ENCODE data around the gene ERICH4. TPM values are rescaled to one million over a fixed set of nuclear protein-coding genes. Genes with fewer than 3 reads are reported as not detected.
A peak's percentile ranks its signal among the peaks of the same experiment; 100 is the strongest.

ERICH4 gene
- total RNA-seq, 2 donors from 2014 or later: not detected

GRCh38 chr19:41422955-41423354 is 20.0 kb upstream of the ERICH4 start:
- H3K36me3 Mint-ChIP-seq (ENCODE audit: low read depth): peaks cover 44% of the 10 kb centered on the region
- no peak overlapping the region for H3K27ac Mint-ChIP-seq
- Histone ChIP-seq H3K27ac (ENCODE audit: low read depth, low read length) (no peak overlapping the region), H3K9me3 (ENCODE audit: control insufficient read depth, low read length) (no peaks in the 10 kb centered on the region), H3K36me3 (ENCODE audit: control insufficient read depth, insufficient read depth, low read length) (peaks cover 6% of the 10 kb centered on the region), H3K4me3 (ENCODE audit: low read length) (no peak overlapping the region), H3K9ac (ENCODE audit: extremely low read depth, low read length, poor library complexity, severe bottlenecking) (no peak overlapping the region), H3K27me3 (ENCODE audit: control insufficient read depth, insufficient read depth, low read length, poor library complexity, severe bottlenecking) (no peaks in the 10 kb centered on the region), H3K4me1 (ENCODE audit: control insufficient read depth, insufficient read depth, low read length) (no peaks in the 10 kb centered on the region)
- no peak overlapping the region for H3K4me3 Mint-ChIP-seq
- WGBS, 2 experiments (ENCODE audit: insufficient coverage in 1 of 2, insufficient read length in 1 of 2): 95 to 96% methylated on average over 6 to 12 of the region's 12 CpGs
- H3K9me3 Mint-ChIP-seq: no peaks in the 10 kb centered on the region
- no peak for TF ChIP-seq CTCF (conservative IDR thresholded peaks at IDR 0.05)
- H3K4me1 Mint-ChIP-seq: peaks cover 14% of the 10 kb centered on the region
- no peaks in the 10 kb centered on the region for H3K27me3 Mint-ChIP-seq (ENCODE audit: insufficient read depth)
- no peak for DNase-seq

GRCh38 chr19:41424335-41425173 is 18.4 kb upstream of the ERICH4 start:
- no peak for TF ChIP-seq CTCF (conservative IDR thresholded peaks at IDR 0.05)
- peaks cover 4% of the 10 kb centered on the region for H3K4me1 ChIP-seq (ENCODE audit: control insufficient read depth, insufficient read depth, low read length)
- no peaks in the 10 kb centered on the region for H3K36me3 ChIP-seq (ENCODE audit: control insufficient read depth, insufficient read depth, low read length)
- H3K9ac ChIP-seq (ENCODE audit: extremely low read depth, low read length, poor library complexity, severe bottlenecking): no peak overlapping the region
- DNase-seq: no peak
- Mint-ChIP-seq H3K4me3 (no peak overlapping the region), H3K9me3 (no peaks in the 10 kb centered on the region), H3K27ac (no peak overlapping the region), H3K36me3 (ENCODE audit: low read depth) (peaks cover 35% of the 10 kb centered on the region), H3K27me3 (ENCODE audit: insufficient read depth) (no peaks in the 10 kb centered on the region), H3K4me1 (peaks cover 18% of the 10 kb centered on the region)
- no peak overlapping the region for H3K4me3 ChIP-seq (ENCODE audit: low read length)
- no peaks in the 10 kb centered on the region for H3K27me3 ChIP-seq (ENCODE audit: control insufficient read depth, insufficient read depth, low read length, poor library complexity, severe bottlenecking)
- WGBS, 2 experiments (ENCODE audit: insufficient coverage in 1 of 2, insufficient read length in 1 of 2): 89 to 95% methylated on average over 8 to 21 of the region's 21 CpGs
- no peak overlapping the region for H3K27ac ChIP-seq (ENCODE audit: low read depth, low read length)
- no peaks in the 10 kb centered on the region for H3K9me3 ChIP-seq (ENCODE audit: control insufficient read depth, low read length)

- H3K4me1 ChIP-seq (ENCODE audit: control insufficient read depth, insufficient read depth, low read length): peaks cover 4% of the 10 kb centered on the region
- no peaks in the 10 kb centered on the region for H3K27me3 ChIP-seq (ENCODE audit: control insufficient read depth, insufficient read depth, low read length, poor library complexity, severe bottlenecking)
- Mint-ChIP-seq H3K36me3 (ENCODE audit: low read depth) (peaks cover 27% of the 10 kb centered on the region), H3K4me1 (peaks cover 18% of the 10 kb centered on the region), H3K9me3 (no peaks in the 10 kb centered on the region), H3K4me3 (peak overlapping the region; percentile 74), H3K27ac (no peak overlapping the region), H3K27me3 (ENCODE audit: insufficient read depth) (no peaks in the 10 kb centered on the region)
- TF ChIP-seq CTCF (conservative IDR thresholded peaks at IDR 0.05): no peak
- 94 to 98% methylated on average over 18 to 28 of the region's 28 CpGs for WGBS, 2 experiments (ENCODE audit: insufficient coverage in 1 of 2, insufficient read length in 1 of 2)
- H3K9me3 ChIP-seq (ENCODE audit: control insufficient read depth, low read length): no peaks in the 10 kb centered on the region
- H3K4me3 ChIP-seq (ENCODE audit: low read length): no peak overlapping the region
- DNase-seq: no peak
- H3K27ac ChIP-seq (ENCODE audit: low read depth, low read length): no peak overlapping the region
- H3K36me3 ChIP-seq (ENCODE audit: control insufficient read depth, insufficient read depth, low read length): no peaks in the 10 kb centered on the region
- H3K9ac ChIP-seq (ENCODE audit: extremely low read depth, low read length, poor library complexity, severe bottlenecking): no peak overlapping the region
Observed at GRCh38 chr19:41425174-41426115, 17.5 kb upstream of the ERICH4 start.
